Stimulated activated CD8-positive, alpha-beta memory T cell treated with anti-CD3 and anti-CD28 coated beads, Interleukin-15, amount 100 ng/mL, for 24 hours (primary cell): ENCODE measurements around the gene RNU6-1.

Experiments
- DNase-seq: peaks from one replicate; pipeline ENCODE4 v3.0.0-alpha.2; 2020; ENCODE audit warnings: low read depth

The RNU6-1 gene

GRCh38 chr15:67820992-67821783, 18.7 kb downstream of the RNU6-1 start:
- no peak for DNase-seq

GRCh38 chr15:67820122-67820991, 19.5 kb downstream of the RNU6-1 start:
- no peak for DNase-seq

GRCh38 chr15:67819636-67820035, 20.2 kb downstream of the RNU6-1 start:
- DNase-seq, result no peak

- DNase-seq, result no peak
These were observed 21.4 kb downstream of the RNU6-1 start for GRCh38 chr15:67818464-67818863.

- DNase-seq, result no peak
These were observed 23.2 kb downstream of the RNU6-1 start for GRCh38 chr15:67816668-67817067.

- DNase-seq, result no peak
These were observed 24.7 kb downstream of the RNU6-1 start for GRCh38 chr15:67815036-67815592.

GRCh38 chr15:67813104-67813634, 26.7 kb downstream of the RNU6-1 start:
- DNase-seq, result no peak

GRCh38 chr15:67812241-67812644, 27.6 kb downstream of the RNU6-1 start:
- no peak for DNase-seq

- DNase-seq, result no peak
These were observed 30.0 kb downstream of the RNU6-1 start for GRCh38 chr15:67809866-67810265.

- no peak for DNase-seq
These were observed 30.4 kb downstream of the RNU6-1 start for GRCh38 chr15:67809441-67809840.

GRCh38 chr15:67808821-67809220, 31.0 kb downstream of the RNU6-1 start:
- no peak for DNase-seq

- no peak for DNase-seq
These were observed 32.0 kb downstream of the RNU6-1 start for GRCh38 chr15:67807836-67808235.

GRCh38 chr15:67807141-67807540, 32.7 kb downstream of the RNU6-1 start:
- DNase-seq, result no peak

GRCh38 chr15:67806536-67806935, 33.3 kb downstream of the RNU6-1 start:
- no peak for DNase-seq

GRCh38 chr15:67805666-67806516, 34.0 kb downstream of the RNU6-1 start:
- no peak for DNase-seq

GRCh38 chr15:67805008-67805665, 34.7 kb downstream of the RNU6-1 start:
- no peak for DNase-seq

GRCh38 chr15:67803996-67804843, 35.6 kb downstream of the RNU6-1 start:
- no peak for DNase-seq

- DNase-seq, result no peak
These were observed 36.5 kb downstream of the RNU6-1 start for GRCh38 chr15:67803299-67803698.

- no peak for DNase-seq
These were observed 37.6 kb downstream of the RNU6-1 start for GRCh38 chr15:67801926-67802914.
